SK-N-SH (cell line): ENCODE data around the gene SEH1L. TPM values are rescaled to one million over a fixed set of nuclear protein-coding genes. Genes with fewer than 3 reads are reported as not detected.

Experiments
- CTCF ChIA-PET: fragments of 300-600, 350-600 bp; formaldehyde crosslinking; extraction: SDS; loops from one replicate; lab custom pipeline; 2021; lab: Yijun Ruan, JAX
- POLR2A ChIA-PET: fragments of 350-600 bp; sonication (Branson Sonifier 250); formaldehyde crosslinking; extraction: SDS; loops from one replicate; lab custom pipeline; 2020; ENCODE audit warnings: antibody characterized with exemption, inconsistent platforms; lab: Yijun Ruan, JAX
- DNase-seq: peaks from one replicate; pipeline ENCODE4 v3.0.0; 2012
- H2AFZ ChIP-seq: fragments of 200-600 bp; sonication (generic); 2 replicates; pipeline ENCODE4 v1.8.1; 2016; ENCODE audit warnings: antibody characterized with exemption, mild to moderate bottlenecking, low read depth
- H3F3A ChIP-seq: fragments of 200-600 bp; sonication (generic); replicated peaks from 2 replicates; pipeline ENCODE3; 2016; ENCODE audit warnings: antibody characterized with exemption, mild to moderate bottlenecking; ENCODE audit not compliant: insufficient read depth
- H3K27ac ChIP-seq, 2 experiments: fragments of 200-500 bp in 1 of 2; fragments of 200-600 bp in 1 of 2; sonication (Bioruptor generic) in 1 of 2; sonication (generic), shearing (Covaris generic) in 1 of 2; 2 replicates each; pipeline versions ENCODE4 v1.5.1 to v1.6.1; 2014 to 2016; ENCODE audit warnings: low read depth in 2 of 2, inconsistent platforms in 1 of 2, low read length in 1 of 2, mild to moderate bottlenecking in 1 of 2, mixed read lengths in 1 of 2
- H3K27me3 ChIP-seq: fragments of 200-600 bp; sonication (generic), shearing (Covaris generic); 2 replicates; pipeline ENCODE4 v1.6.1; 2016; ENCODE audit warnings: mixed run types; ENCODE audit not compliant: insufficient read depth
- H3K36me3 ChIP-seq, 2 experiments: fragments of 200-500 bp in 1 of 2; fragments of 200-600 bp in 1 of 2; sonication (Bioruptor generic) in 1 of 2; sonication (generic) in 1 of 2; replicated peaks in 1 of 2; 2 replicates each; pipeline versions ENCODE3 to v1.5.1; 2014 to 2016; ENCODE audit warnings: low read length in 1 of 2, mild to moderate bottlenecking in 1 of 2; ENCODE audit not compliant: insufficient read depth in 2 of 2, control insufficient read depth in 1 of 2
- H3K4me1 ChIP-seq, 2 experiments: fragments of 200-500 bp in 1 of 2; fragments of 200-600 bp in 1 of 2; sonication (Bioruptor generic) in 1 of 2; sonication (generic), shearing (Covaris generic) in 1 of 2; 2 replicates each; pipeline versions ENCODE4 v1.5.1 to v1.6.1; 2014 to 2016; ENCODE audit warnings: low read depth in 1 of 2, low read length in 1 of 2, mixed run types in 1 of 2; ENCODE audit not compliant: insufficient read depth in 2 of 2, control insufficient read depth in 1 of 2
- H3K4me2 ChIP-seq: fragments of 200-600 bp; sonication (generic), shearing (Covaris generic); 2 replicates; pipeline ENCODE4 v1.6.1; 2017; ENCODE audit warnings: mixed run types
- H3K4me3 ChIP-seq, 2 experiments: fragments of 200-500 bp in 1 of 2; fragments of 200-600 bp in 1 of 2; sonication (Bioruptor generic) in 1 of 2; sonication (generic), shearing (Covaris generic) in 1 of 2; 2 replicates each; pipeline versions ENCODE4 v1.5.1 to v1.8.1; 2014 to 2016; ENCODE audit warnings: low read depth in 2 of 2, inconsistent platforms in 1 of 2, low read length in 1 of 2, mild to moderate bottlenecking in 1 of 2, mixed read lengths in 1 of 2, moderate library complexity in 1 of 2
- H3K79me2 ChIP-seq: fragments of 200-600 bp; sonication (generic); 2 replicates; pipeline ENCODE4 v1.8.1; 2017; ENCODE audit warnings: mild to moderate bottlenecking; ENCODE audit not compliant: insufficient read depth
- H3K9ac ChIP-seq: fragments of 200-600 bp; sonication (generic); 2 replicates; pipeline ENCODE4 v1.6.1; 2017; ENCODE audit warnings: mixed run types
- H3K9me2 ChIP-seq: fragments of 200-600 bp; sonication (generic); 2 replicates; pipeline ENCODE4 v1.6.1; 2017; ENCODE audit warnings: mixed run types
- H3K9me3 ChIP-seq: fragments of 200-600 bp; sonication (generic); 2 replicates; pipeline ENCODE4 v1.6.1; 2017; ENCODE audit warnings: mixed run types, mild to moderate bottlenecking, moderate library complexity
- H4K20me1 ChIP-seq: fragments of 200-600 bp; sonication (generic); 2 replicates; pipeline ENCODE4 v1.6.1; 2017; ENCODE audit warnings: mild to moderate bottlenecking, mixed run types; ENCODE audit not compliant: insufficient read depth
- CHD2 ChIP-seq: fragments of 150-350 bp; IDR thresholded peaks from 2 replicates; pipeline ENCODE4 v1.6.1; 2018; ENCODE audit warnings: low read length; ENCODE audit not compliant: partially characterized antibody
- FOXM1 ChIP-seq: IDR thresholded peaks from 2 replicates; pipeline ENCODE4 v1.4.0; 2012; ENCODE audit warnings: low read depth, mild to moderate bottlenecking
- GABPA ChIP-seq: IDR thresholded peaks from 2 replicates; pipeline ENCODE4 v1.4.0; 2012; ENCODE audit warnings: low read depth, mild to moderate bottlenecking
- JUND ChIP-seq: IDR thresholded peaks from 2 replicates; pipeline ENCODE4 v1.4.0; 2012
- RAD21 ChIP-seq: IDR thresholded peaks from 2 replicates; pipeline ENCODE4 v1.6.1; 2012; ENCODE audit warnings: mild to moderate bottlenecking, low read length
- RFX5 ChIP-seq: IDR thresholded peaks from 2 replicates; pipeline ENCODE4 v1.6.1; 2012; ENCODE audit warnings: mild to moderate bottlenecking, improper control_type of control experiment, low read length
- TAF1 ChIP-seq: IDR thresholded peaks from 2 replicates; pipeline ENCODE4 v1.6.1; 2012; ENCODE audit warnings: low read depth, mild to moderate bottlenecking, low read length, moderate library complexity, borderline replicate concordance
- YY1 ChIP-seq: IDR thresholded peaks from 2 replicates; pipeline ENCODE4 v1.4.0; 2012; ENCODE audit warnings: low read depth, mild to moderate bottlenecking
- ZBTB33 ChIP-seq: IDR thresholded peaks from 2 replicates; pipeline ENCODE4 v1.4.0; 2012; ENCODE audit warnings: low read depth, borderline replicate concordance
- WGBS: methylation state at CpG from one replicate; pipeline ENCODE4 v1.1.6; 2017; ENCODE audit warnings: low lambda C conversion rate; 5-methylcytosine and 5-hydroxymethylcytosine counted together
- polyA plus RNA-seq, 3 experiments: library from polyadenylated mRNA; depleted of rRNA; stranded (reverse); fragments of >200 nt; gene quantifications; 2 replicates each; pipeline ENCODE4 v1.2.3, GENCODE V29; 2012
- TF ChIP-seq, protein P1 (sequence below): IDR thresholded peaks from 2 replicates; pipeline ENCODE4 v1.6.1; 2012; ENCODE audit warnings: mild to moderate bottlenecking, low read depth, low read length, moderate library complexity
- TF ChIP-seq, protein P2 (sequence below): fragments of 150-350 bp; IDR thresholded peaks from 2 replicates; pipeline ENCODE4 v1.6.1; 2016; ENCODE audit warnings: mild to moderate bottlenecking, low read depth, low read length
- TF ChIP-seq, protein P3 (sequence below): IDR thresholded peaks from 2 replicates; pipeline ENCODE4; 2012

Gene SEH1L
- polyA plus RNA-seq, 1 of the 3 experiments (the other 2 are of a cell fraction) = 29.8 TPM

DNA sequence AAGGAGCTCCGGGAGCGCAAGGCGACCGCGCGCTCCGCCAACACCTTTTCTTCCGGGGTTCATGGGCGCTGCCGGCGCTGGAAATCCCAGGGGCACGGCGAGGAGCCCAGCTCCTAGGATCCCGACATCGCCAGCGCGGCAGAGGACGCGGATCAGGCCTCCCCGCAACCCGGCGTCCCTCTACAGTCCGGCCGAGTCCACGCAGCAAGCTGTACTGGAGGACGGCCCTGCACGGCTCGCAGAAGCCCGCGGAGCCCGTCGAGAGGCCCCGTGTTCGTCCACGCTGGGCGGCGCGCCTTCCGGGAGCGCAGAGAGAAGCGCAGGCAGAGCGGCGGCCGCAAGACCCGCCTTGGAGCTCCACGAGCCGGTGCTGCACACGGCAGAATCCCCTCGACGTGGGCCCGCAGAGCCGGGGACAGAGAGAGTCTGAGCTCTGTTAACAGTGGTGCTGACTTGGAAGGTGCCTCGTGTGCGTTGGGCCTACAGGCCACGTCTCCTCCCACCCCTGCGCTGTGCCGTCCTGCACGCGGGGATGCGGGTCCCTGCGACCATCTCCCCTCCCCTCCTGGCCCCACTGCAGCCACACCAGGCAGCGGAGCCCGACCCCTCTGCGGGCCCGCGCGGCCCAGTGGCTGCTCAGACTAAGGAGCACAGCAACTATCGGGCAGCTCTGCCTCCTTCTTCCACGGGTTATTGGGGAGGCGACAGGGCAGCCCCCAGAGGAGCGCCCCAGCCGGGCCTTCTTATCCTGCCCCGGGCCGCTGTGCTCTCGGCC lies 35.7 kb upstream of the SEH1L start:
- 92% methylated on average over 41 of the region's 75 CpGs for WGBS

GRCh38 chr18:12921178-12921577 lies 26.6 kb upstream of the SEH1L start:
- TF ChIP-seq, protein P1, sequence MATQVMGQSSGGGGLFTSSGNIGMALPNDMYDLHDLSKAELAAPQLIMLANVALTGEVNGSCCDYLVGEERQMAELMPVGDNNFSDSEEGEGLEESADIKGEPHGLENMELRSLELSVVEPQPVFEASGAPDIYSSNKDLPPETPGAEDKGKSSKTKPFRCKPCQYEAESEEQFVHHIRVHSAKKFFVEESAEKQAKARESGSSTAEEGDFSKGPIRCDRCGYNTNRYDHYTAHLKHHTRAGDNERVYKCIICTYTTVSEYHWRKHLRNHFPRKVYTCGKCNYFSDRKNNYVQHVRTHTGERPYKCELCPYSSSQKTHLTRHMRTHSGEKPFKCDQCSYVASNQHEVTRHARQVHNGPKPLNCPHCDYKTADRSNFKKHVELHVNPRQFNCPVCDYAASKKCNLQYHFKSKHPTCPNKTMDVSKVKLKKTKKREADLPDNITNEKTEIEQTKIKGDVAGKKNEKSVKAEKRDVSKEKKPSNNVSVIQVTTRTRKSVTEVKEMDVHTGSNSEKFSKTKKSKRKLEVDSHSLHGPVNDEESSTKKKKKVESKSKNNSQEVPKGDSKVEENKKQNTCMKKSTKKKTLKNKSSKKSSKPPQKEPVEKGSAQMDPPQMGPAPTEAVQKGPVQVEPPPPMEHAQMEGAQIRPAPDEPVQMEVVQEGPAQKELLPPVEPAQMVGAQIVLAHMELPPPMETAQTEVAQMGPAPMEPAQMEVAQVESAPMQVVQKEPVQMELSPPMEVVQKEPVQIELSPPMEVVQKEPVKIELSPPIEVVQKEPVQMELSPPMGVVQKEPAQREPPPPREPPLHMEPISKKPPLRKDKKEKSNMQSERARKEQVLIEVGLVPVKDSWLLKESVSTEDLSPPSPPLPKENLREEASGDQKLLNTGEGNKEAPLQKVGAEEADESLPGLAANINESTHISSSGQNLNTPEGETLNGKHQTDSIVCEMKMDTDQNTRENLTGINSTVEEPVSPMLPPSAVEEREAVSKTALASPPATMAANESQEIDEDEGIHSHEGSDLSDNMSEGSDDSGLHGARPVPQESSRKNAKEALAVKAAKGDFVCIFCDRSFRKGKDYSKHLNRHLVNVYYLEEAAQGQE = no peak
- TF ChIP-seq RFX5 = no peak
- TF ChIP-seq TAF1 = no peak
- no peak for TF ChIP-seq ZBTB33
- no peak for TF ChIP-seq CHD2
- TF ChIP-seq JUND = no peak
- no peak for TF ChIP-seq GABPA
- TF ChIP-seq FOXM1 = no peak
- no peak for TF ChIP-seq YY1
- no peak for TF ChIP-seq RAD21
- Histone ChIP-seq H3K9me3 (no peaks in the 10 kb centered on the region), H3F3A (no peaks in the 10 kb centered on the region), H3K79me2 (no peaks in the 10 kb centered on the region), H3K27me3 (no peaks in the 10 kb centered on the region), H3K4me3 (no peak overlapping the region), H4K20me1 (no peaks in the 10 kb centered on the region), H3K4me2 (no peak overlapping the region), H3K4me1 (no peaks in the 10 kb centered on the region; a peak in 1 of 4 replicates), H3K36me3 (no peaks in the 10 kb centered on the region), H3K9ac (no peak overlapping the region), H3K9me2 (no peaks in the 10 kb centered on the region), H2AFZ (no peak overlapping the region), H3K27ac (no peak overlapping the region)
- ChIA-PET CTCF (interaction anchor here (0.6 to 2.8 kb wide), 2 partner anchors 14 to 39 kb away, joined by 3 to 18 read pairs; no protein-coding TSS in a partner anchor), POLR2A (no interaction called here)
- DNase-seq = no peak
- WGBS = 77% methylated on average over 7 of the region's 7 CpGs

More for the DNA sequence above, 35.7 kb upstream of the SEH1L start:
- Histone ChIP-seq H3K9ac (no peak overlapping the region), H3K9me3 (0 out of 2 replicates have a peak, but pooled peaks cover 9% of the 10 kb centered on the region), H2AFZ (no peak overlapping the region), H3K4me1 (peaks cover 0 to 7% of the 10 kb centered on the region in 2 experiments; a peak in 1 of 4 replicates), H4K20me1 (peaks cover 3% of the 10 kb centered on the region; the same call in 1 of the 2 replicates), H3K36me3 (no peaks in the 10 kb centered on the region), H3F3A (peaks cover 11% of the 10 kb centered on the region), H3K9me2 (no peaks in the 10 kb centered on the region), H3K4me3 (no peak overlapping the region), H3K79me2 (no peaks in the 10 kb centered on the region), H3K27me3 (no peaks in the 10 kb centered on the region), H3K4me2 (no peak overlapping the region), H3K27ac (no peak overlapping the region)
- CTCF ChIA-PET = interaction anchor here (0.7 to 1.6 kb wide), 3 partner anchors 8 to 160 kb away, joined by 3 to 4 read pairs (median 3); no protein-coding TSS in a partner anchor
- TF ChIP-seq, protein P2, sequence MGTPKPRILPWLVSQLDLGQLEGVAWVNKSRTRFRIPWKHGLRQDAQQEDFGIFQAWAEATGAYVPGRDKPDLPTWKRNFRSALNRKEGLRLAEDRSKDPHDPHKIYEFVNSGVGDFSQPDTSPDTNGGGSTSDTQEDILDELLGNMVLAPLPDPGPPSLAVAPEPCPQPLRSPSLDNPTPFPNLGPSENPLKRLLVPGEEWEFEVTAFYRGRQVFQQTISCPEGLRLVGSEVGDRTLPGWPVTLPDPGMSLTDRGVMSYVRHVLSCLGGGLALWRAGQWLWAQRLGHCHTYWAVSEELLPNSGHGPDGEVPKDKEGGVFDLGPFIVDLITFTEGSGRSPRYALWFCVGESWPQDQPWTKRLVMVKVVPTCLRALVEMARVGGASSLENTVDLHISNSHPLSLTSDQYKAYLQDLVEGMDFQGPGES = no peak
- TF ChIP-seq RFX5 = no peak
- TF ChIP-seq, protein P3, sequence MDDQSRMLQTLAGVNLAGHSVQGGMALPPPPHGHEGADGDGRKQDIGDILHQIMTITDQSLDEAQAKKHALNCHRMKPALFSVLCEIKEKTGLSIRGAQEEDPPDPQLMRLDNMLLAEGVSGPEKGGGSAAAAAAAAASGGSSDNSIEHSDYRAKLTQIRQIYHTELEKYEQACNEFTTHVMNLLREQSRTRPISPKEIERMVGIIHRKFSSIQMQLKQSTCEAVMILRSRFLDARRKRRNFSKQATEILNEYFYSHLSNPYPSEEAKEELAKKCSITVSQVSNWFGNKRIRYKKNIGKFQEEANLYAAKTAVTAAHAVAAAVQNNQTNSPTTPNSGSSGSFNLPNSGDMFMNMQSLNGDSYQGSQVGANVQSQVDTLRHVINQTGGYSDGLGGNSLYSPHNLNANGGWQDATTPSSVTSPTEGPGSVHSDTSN = no peak
- DNase-seq = no peak
- POLR2A ChIA-PET = no interaction called here
